Left ventricle myocardium inferior (tissue), 1 donor: ENCODE results near the gene GPR39. TPM values are rescaled to one million over a fixed set of nuclear protein-coding genes. Genes with fewer than 3 reads are reported as not detected.

Experiments
- DNase-seq: peaks from one replicate; pipeline ENCODE4 v3.0.0-alpha.2; 2020
- H3K27ac ChIP-seq: fragments of 200-600 bp; replicated peaks from 2 replicates; pipeline ENCODE4 v1.8.0; 2021
- H3K27me3 ChIP-seq: fragments of 200-600 bp; 2 replicates; pipeline ENCODE4 v1.8.0; 2021; ENCODE audit warnings: low read depth
- H3K36me3 ChIP-seq: fragments of 200-600 bp; 2 replicates; pipeline ENCODE4 v1.8.0; 2021
- H3K4me1 ChIP-seq: fragments of 200-600 bp; 2 replicates; pipeline ENCODE4 v1.8.0; 2021
- H3K4me3 ChIP-seq: fragments of 200-600 bp; 2 replicates; pipeline ENCODE4 v1.8.0; 2021; ENCODE audit warnings: mild to moderate bottlenecking, moderate library complexity
- H3K9me3 ChIP-seq: fragments of 200-600 bp; replicated peaks from 2 replicates; pipeline ENCODE4 v1.8.0; 2021
- intact Hi-C: fragments of 100-400 bp; cut with micrococcal nuclease; formaldehyde crosslinking; loops from one replicate; pipeline ENCODE4 v1.11.0; 2022
- total RNA-seq: library from RNA; stranded (reverse); fragmentation: NEBNext Ultra II Directional; extraction: Animal tissue kit (Norgen Biotek cat#: 25700); gene quantifications from one replicate; pipeline ENCODE4 v1.2.1, GENCODE V29; 2021
- TF ChIP-seq, protein P1 (sequence below): fragments of 200-600 bp; IDR thresholded peaks from 2 replicates; pipeline ENCODE4 v1.8.0; 2021; ENCODE audit warnings: antibody characterized with exemption, mild to moderate bottlenecking, borderline replicate concordance
- donor health status: DM: no; HTN: yes; CAD: no; lungs with severe emphysema.

The GPR39 gene
- total RNA-seq, 1 donor from 2014 or later: not detected

DNA sequence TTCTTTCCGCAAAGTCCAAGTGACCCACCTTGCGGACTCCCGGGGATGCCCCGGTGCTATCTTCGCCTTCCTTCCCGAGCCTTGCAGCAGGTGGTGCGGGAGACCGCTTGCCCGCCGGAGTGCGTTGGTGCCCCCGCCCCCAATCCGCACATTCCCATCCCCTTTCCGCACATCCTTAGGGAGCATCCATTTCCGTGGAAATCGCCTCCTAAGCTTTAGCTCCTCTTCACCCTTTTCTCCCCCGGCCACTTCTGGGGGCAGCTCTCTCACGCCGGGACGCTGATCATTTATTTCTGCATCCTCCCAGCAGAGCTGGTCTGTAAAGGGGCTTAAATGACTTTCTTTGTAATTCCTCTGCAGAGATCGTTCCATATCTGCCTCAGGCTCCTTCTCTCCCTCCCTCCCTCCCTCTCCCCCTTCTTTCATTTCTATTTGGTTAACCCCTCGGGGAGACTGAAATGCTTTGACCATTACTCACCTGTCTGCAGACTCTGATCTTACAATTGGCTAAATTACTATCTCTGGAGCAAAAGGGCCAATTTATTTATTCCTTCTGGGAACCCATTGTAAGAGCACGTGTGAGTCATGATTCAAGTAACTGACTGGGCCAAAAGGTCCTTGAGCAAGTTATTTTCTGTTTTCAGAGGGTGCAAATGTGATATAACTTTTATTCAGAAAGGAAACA is 254.7 kb downstream of the GPR39 start:
- H3K4me1 ChIP-seq: peaks cover 30% of the 10 kb centered on the region
- H3K9me3 ChIP-seq: no peaks in the 10 kb centered on the region
- TF ChIP-seq, protein P1, sequence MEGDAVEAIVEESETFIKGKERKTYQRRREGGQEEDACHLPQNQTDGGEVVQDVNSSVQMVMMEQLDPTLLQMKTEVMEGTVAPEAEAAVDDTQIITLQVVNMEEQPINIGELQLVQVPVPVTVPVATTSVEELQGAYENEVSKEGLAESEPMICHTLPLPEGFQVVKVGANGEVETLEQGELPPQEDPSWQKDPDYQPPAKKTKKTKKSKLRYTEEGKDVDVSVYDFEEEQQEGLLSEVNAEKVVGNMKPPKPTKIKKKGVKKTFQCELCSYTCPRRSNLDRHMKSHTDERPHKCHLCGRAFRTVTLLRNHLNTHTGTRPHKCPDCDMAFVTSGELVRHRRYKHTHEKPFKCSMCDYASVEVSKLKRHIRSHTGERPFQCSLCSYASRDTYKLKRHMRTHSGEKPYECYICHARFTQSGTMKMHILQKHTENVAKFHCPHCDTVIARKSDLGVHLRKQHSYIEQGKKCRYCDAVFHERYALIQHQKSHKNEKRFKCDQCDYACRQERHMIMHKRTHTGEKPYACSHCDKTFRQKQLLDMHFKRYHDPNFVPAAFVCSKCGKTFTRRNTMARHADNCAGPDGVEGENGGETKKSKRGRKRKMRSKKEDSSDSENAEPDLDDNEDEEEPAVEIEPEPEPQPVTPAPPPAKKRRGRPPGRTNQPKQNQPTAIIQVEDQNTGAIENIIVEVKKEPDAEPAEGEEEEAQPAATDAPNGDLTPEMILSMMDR: no peak
- peaks cover 80% of the 10 kb centered on the region for H3K27me3 ChIP-seq
- H3K36me3 ChIP-seq: no peaks in the 10 kb centered on the region
- no peak for DNase-seq
- intact Hi-C loops: no loop called here
- H3K27ac ChIP-seq: no peak overlapping the region
- H3K4me3 ChIP-seq: peak overlapping the region; percentile 69

- intact Hi-C loops: no loop called here
Measured at GRCh38 chr2:132676999-132677398, 260.4 kb downstream of the GPR39 start.

DNA sequence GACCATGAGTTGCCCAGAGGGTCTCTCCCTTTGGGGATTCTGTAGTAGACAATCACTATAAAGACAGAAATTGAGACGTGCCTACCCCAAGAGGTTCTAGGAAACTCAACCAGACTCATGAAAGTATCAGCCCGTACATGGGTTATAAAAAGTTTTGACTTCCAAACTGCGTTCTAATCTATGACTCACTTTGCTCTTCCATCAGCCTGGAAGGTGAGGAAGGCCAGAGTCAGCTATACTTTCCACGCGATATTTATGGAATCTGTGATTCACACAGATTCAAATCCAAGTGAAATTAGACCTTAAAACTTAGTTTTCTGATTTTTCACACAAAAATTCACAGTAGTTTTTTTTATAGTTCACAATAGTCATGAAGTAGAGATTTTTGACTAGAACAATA is 261.1 kb downstream of the GPR39 start:
- intact Hi-C loops: no loop called here
- Histone ChIP-seq H3K36me3 (no peaks in the 10 kb centered on the region), H3K4me1 (no peaks in the 10 kb centered on the region), H3K27ac (no peak overlapping the region), H3K9me3 (no peaks in the 10 kb centered on the region), H3K4me3 (no peak overlapping the region), H3K27me3 (peaks cover 17% of the 10 kb centered on the region)
- TF ChIP-seq, protein P1: no peak
- no peak for DNase-seq

More at GRCh38 chr2:132676999-132677398, 260.4 kb downstream of the GPR39 start:
- Histone ChIP-seq H3K9me3 (no peaks in the 10 kb centered on the region), H3K4me1 (no peaks in the 10 kb centered on the region), H3K36me3 (no peaks in the 10 kb centered on the region), H3K27ac (no peak overlapping the region), H3K27me3 (peaks cover 24% of the 10 kb centered on the region), H3K4me3 (no peak overlapping the region)
- TF ChIP-seq, protein P1: peak; percentile 19
- DNase-seq: no peak

DNA sequence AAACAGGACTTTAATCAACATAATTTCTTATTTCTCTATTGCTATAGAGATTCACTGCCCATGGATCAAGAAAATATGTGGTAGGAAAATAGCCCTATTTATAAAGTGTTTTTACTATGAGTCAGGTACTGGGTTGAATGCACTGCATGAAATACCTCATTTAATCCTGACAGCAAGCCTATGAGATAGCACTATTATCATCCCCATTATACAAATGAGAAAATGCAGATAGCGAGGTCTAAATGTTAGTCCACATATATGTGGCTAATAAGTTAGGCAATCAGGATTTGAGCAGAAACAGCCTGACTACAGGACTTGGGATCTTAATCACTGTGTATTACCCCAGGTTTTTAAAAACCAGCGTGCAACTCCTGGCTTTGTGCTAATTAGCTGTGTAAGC is 261.9 kb downstream of the GPR39 start:
- TF ChIP-seq, protein P1: no peak
- no peak for DNase-seq
- no peaks in the 10 kb centered on the region for H3K9me3 ChIP-seq
- intact Hi-C loops: no loop called here
- peaks cover 9% of the 10 kb centered on the region for H3K27me3 ChIP-seq
- no peaks in the 10 kb centered on the region for H3K36me3 ChIP-seq
- no peak overlapping the region for H3K4me3 ChIP-seq
- H3K4me1 ChIP-seq: no peaks in the 10 kb centered on the region
- no peak overlapping the region for H3K27ac ChIP-seq

DNA sequence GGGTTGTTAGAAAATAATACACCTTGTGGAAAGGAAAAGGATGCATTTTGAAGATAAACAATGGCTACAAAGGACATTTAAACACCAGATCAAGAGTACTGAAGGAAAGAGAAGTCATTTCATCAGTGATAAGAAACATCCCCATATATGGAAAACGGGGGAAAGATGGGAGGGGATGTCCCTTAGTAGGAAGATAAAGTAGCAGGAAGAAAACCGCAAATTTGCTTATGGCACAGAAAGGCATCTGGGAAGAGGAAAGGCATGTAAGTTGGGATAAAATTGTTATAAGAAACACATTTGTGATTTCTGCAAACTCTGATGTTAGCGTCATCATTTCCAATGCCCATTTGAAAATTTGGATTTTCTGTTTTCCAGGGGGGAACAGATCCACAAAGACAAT is 263.9 kb downstream of the GPR39 start:
- intact Hi-C loops: no loop called here
- Histone ChIP-seq H3K27ac (no peak overlapping the region), H3K36me3 (no peaks in the 10 kb centered on the region), H3K4me3 (no peak overlapping the region), H3K27me3 (no peaks in the 10 kb centered on the region), H3K9me3 (no peaks in the 10 kb centered on the region), H3K4me1 (no peaks in the 10 kb centered on the region)
- TF ChIP-seq, protein P1: no peak
- no peak for DNase-seq
